Spinal cord (tissue), 10 donors: ENCODE measurements around the gene MEIS1. TPM values are rescaled to one million over a fixed set of nuclear protein-coding genes. Genes with fewer than 3 reads are reported as not detected.

Source experiments
- DNase-seq, 6 donors: peaks; one replicate each; pipeline versions ENCODE4 v3.0.0 to v3.0.0-alpha.2; 2013 to 2015; ENCODE audit warnings: low spot score in 6 of 6, low read depth in 4 of 6
- H3K27ac ChIP-seq: one replicate; pipeline ENCODE4 v1.5.1; 2013; ENCODE audit warnings: low read depth, low read length, control low read depth
- H3K27me3 ChIP-seq: one replicate; pipeline ENCODE4 v1.6.1; 2013; ENCODE audit warnings: low read length; ENCODE audit not compliant: control insufficient read depth, insufficient read depth
- H3K36me3 ChIP-seq: one replicate; pipeline ENCODE4 v1.6.1; 2013; ENCODE audit warnings: low read length; ENCODE audit not compliant: control insufficient read depth, insufficient read depth
- H3K4me1 ChIP-seq: one replicate; pipeline ENCODE4 v1.6.1; 2013; ENCODE audit warnings: low read length; ENCODE audit not compliant: control insufficient read depth, insufficient read depth
- H3K4me3 ChIP-seq: one replicate; pipeline ENCODE4 v1.5.1; 2013; ENCODE audit warnings: low read depth, low read length, control low read depth
- H3K9me3 ChIP-seq: one replicate; pipeline ENCODE4 v1.6.1; 2013; ENCODE audit warnings: low read length; ENCODE audit not compliant: control insufficient read depth, insufficient read depth
- WGBS: methylation state at CpG from one replicate; pipeline ENCODE4 v1.1.5; 2013; ENCODE audit warnings: missing lambda C conversion rate; ENCODE audit not compliant: insufficient coverage; 5-methylcytosine and 5-hydroxymethylcytosine counted together
- polyA plus RNA-seq, 2 donors: library from polyadenylated mRNA; unstranded; fragments of 120-200 nt; gene quantifications; one replicate each; pipeline ENCODE4 v1.2.1, GENCODE V29; 2013; ENCODE audit not compliant: insufficient read length in 2 of 2
- total RNA-seq, 2 donors: library from RNA; depleted of rRNA in 1 of 2; stranded (reverse); fragments of 120-200 nt in 1 of 2; fragments of >200 nt in 1 of 2; gene quantifications; one replicate each; pipeline versions ENCODE4 v1.2.3 to v1.2.4, GENCODE V29; 2013 to 2014
- donor health status: healthy.

The MEIS1 gene
- total and polyA plus RNA-seq, 4 donors = 50.9 to 118 (median 82.0) TPM

GRCh38 chr2:66452917-66453316 is 18.0 kb downstream of the MEIS1 start:
- Histone ChIP-seq H3K4me1 (no peaks in the 10 kb centered on the region), H3K27ac (no peak overlapping the region), H3K4me3 (no peak overlapping the region), H3K36me3 (no peaks in the 10 kb centered on the region), H3K9me3 (no peaks in the 10 kb centered on the region), H3K27me3 (no peaks in the 10 kb centered on the region)
- DNase-seq = no peak
- no CpG with 5 or more reads among the region's 2 CpGs for WGBS

- no peak overlapping the region for H3K27ac ChIP-seq
- no peaks in the 10 kb centered on the region for H3K36me3 ChIP-seq
- DNase-seq = no peak
- WGBS = no CpG with 5 or more reads among the region's 2 CpGs
- no peaks in the 10 kb centered on the region for H3K27me3 ChIP-seq
- no peaks in the 10 kb centered on the region for H3K9me3 ChIP-seq
- peaks cover 4% of the 10 kb centered on the region for H3K4me1 ChIP-seq
- no peak overlapping the region for H3K4me3 ChIP-seq
Observed at GRCh38 chr2:66455490-66455889, 20.6 kb downstream of the MEIS1 start.

- no peaks in the 10 kb centered on the region for H3K9me3 ChIP-seq
- no peaks in the 10 kb centered on the region for H3K27me3 ChIP-seq
- no peak for DNase-seq
- no peak overlapping the region for H3K27ac ChIP-seq
- no peaks in the 10 kb centered on the region for H3K36me3 ChIP-seq
- H3K4me1 ChIP-seq = peaks cover 4% of the 10 kb centered on the region
- WGBS = 60% methylated on average over 2 of the region's 7 CpGs
- H3K4me3 ChIP-seq = no peak overlapping the region
Observed at GRCh38 chr2:66456183-66457041, 21.5 kb downstream of the MEIS1 start.

DNA sequence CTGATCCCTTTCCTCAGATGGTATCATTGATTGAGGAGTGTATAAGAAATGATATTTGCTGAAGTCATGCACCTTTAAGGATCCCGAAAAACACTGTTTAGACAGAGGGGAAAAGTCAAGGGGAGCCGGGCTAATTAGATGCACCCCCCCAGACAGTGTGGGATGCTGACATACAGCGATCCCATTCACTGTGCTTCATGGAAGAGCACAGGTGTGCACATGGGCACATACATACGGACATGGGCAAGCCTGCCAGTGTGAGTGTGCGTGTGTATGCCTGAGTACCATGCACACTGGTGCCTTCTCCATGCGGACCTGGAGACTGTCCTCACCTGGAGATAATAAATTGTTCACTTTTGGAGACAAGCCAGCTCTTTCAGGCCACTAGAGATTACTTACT is 22.6 kb downstream of the MEIS1 start:
- no peak overlapping the region for H3K27ac ChIP-seq
- H3K36me3 ChIP-seq = no peaks in the 10 kb centered on the region
- no peak for DNase-seq
- no peaks in the 10 kb centered on the region for H3K9me3 ChIP-seq
- H3K27me3 ChIP-seq = no peaks in the 10 kb centered on the region
- peaks cover 7% of the 10 kb centered on the region for H3K4me1 ChIP-seq
- WGBS = 71% methylated on average over 5 of the region's 6 CpGs
- no peak overlapping the region for H3K4me3 ChIP-seq

DNA sequence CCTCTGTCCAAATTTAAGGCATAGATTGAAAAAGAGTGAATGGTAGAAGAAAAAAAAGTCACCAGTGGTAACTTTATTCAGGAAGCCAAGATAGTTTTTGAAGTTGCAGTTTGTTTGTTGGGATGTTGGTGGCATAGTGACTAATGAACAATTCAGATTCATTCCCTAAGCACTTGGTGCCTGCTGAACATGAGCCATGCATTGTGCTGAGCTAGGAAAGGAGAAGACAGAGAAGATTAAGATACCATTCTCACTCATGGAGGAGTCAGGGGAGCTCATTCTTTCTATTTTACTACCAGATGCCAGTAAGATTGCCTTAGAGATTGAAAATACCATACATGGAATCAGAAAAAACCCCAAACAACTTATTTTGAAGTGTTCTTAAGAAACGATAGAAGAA is 25.1 kb downstream of the MEIS1 start:
- H3K36me3 ChIP-seq = no peaks in the 10 kb centered on the region
- no peak for DNase-seq
- H3K4me1 ChIP-seq = peaks cover 13% of the 10 kb centered on the region
- no peaks in the 10 kb centered on the region for H3K27me3 ChIP-seq
- no peak overlapping the region for H3K27ac ChIP-seq
- H3K4me3 ChIP-seq = no peak overlapping the region
- no CpG with 5 or more reads among the region's 1 CpG for WGBS
- H3K9me3 ChIP-seq = no peaks in the 10 kb centered on the region

GRCh38 chr2:66461001-66461663 is 26.2 kb downstream of the MEIS1 start:
- Histone ChIP-seq H3K27me3 (no peaks in the 10 kb centered on the region), H3K9me3 (no peaks in the 10 kb centered on the region), H3K27ac (no peak overlapping the region), H3K4me3 (no peak overlapping the region), H3K36me3 (no peaks in the 10 kb centered on the region), H3K4me1 (peaks cover 13% of the 10 kb centered on the region)
- no peak for DNase-seq
- WGBS = no CpG with 5 or more reads among the region's 3 CpGs

- Histone ChIP-seq H3K4me3 (no peak overlapping the region), H3K9me3 (no peaks in the 10 kb centered on the region), H3K27me3 (no peaks in the 10 kb centered on the region), H3K4me1 (peaks cover 13% of the 10 kb centered on the region), H3K36me3 (no peaks in the 10 kb centered on the region), H3K27ac (peak overlapping the region; percentile 61)
- peak in 1 of 6 donors; percentile 78 for DNase-seq
- 61% methylated on average over 3 of the region's 6 CpGs for WGBS
Observed at GRCh38 chr2:66461664-66462500, 27.0 kb downstream of the MEIS1 start.

- Histone ChIP-seq H3K4me1 (peaks cover 13% of the 10 kb centered on the region), H3K36me3 (peaks cover 2% of the 10 kb centered on the region), H3K27me3 (no peaks in the 10 kb centered on the region), H3K9me3 (no peaks in the 10 kb centered on the region), H3K27ac (peak overlapping the region; percentile 61), H3K4me3 (no peak overlapping the region)
- peak in 1 of 6 donors; percentile 28 for DNase-seq
- WGBS = 22% methylated on average over 4 of the region's 5 CpGs
Observed at GRCh38 chr2:66462501-66462825, 27.5 kb downstream of the MEIS1 start.

DNA sequence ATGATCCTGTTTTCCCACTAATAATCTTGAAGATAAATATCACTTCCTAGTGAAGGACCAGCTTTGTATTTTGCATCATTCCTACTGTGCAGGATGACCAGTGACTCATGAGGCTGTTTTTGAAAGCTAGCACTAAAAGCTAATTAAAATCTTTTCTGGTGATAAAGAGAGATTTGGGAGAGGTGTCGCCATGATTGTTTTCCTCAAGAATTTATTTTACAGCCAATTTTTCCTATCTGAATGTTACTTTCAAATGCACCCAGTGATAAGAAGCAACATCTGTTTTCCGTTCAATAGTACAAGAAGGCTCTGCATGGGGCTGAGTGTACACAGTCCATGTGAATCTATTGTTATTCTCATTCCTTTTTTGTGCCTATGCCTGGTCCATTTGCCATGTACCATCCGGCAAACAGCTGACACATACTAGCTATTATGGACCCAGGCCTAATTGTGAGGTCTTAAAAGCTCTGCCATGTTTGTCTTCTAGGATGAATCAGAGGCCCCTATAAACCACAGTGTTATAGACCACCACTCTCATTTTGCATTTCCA is 28.4 kb downstream of the MEIS1 start:
- Histone ChIP-seq H3K9me3 (no peaks in the 10 kb centered on the region), H3K27me3 (no peaks in the 10 kb centered on the region), H3K36me3 (peaks cover 3% of the 10 kb centered on the region), H3K4me1 (peaks cover 14% of the 10 kb centered on the region), H3K27ac (peak overlapping the region; percentile 61), H3K4me3 (no peak overlapping the region)
- 40% methylated on average over 1 of the region's 3 CpGs for WGBS
- no peak for DNase-seq
